DOHH2 (cell line): ENCODE measurements around the gene KIAA0930.

Source experiments
- CTCF ChIP-seq: fragments of 200-600 bp; sonication (generic); IDR thresholded peaks from one replicate; pipeline ENCODE4 v1.5.1; 2014; ENCODE audit warnings: antibody characterized with exemption, mild to moderate bottlenecking, low read depth, low read length; ENCODE audit not compliant: poor library complexity, severe bottlenecking
- EZH2phosphoT487 ChIP-seq: fragments of 200-600 bp; sonication (generic); IDR thresholded peaks from 2 replicates; pipeline ENCODE4 v1.6.1; 2017; ENCODE audit warnings: borderline replicate concordance, mild to moderate bottlenecking, antibody characterized with exemption, low read length, moderate library complexity, mixed read lengths

- TF ChIP-seq CTCF (no peak), EZH2phosphoT487 (no peak)
These were observed 11.1 kb upstream of the KIAA0930 start for GRCh38 chr22:45251825-45252224.
